CD14-positive monocyte (primary cell): ENCODE results near the gene SH3PXD2A. TPM values are rescaled to one million over a fixed set of nuclear protein-coding genes. Genes with fewer than 3 reads are reported as not detected.

ENCODE experiments used
- DNase-seq, 3 donors: peaks; one replicate each; pipeline ENCODE4 v3.0.0-alpha.2; 2011 to 2022
- H2AFZ ChIP-seq: 2 replicates; pipeline ENCODE4 v1.6.0; 2012; ENCODE audit warnings: mild to moderate bottlenecking, low read depth, low read length, inconsistent platforms; ENCODE audit not compliant: insufficient read depth, poor library complexity, severe bottlenecking
- H3K27ac ChIP-seq, 2 donors: 1 replicate in 1 of 2; 2 replicates in 1 of 2; pipeline ENCODE4 v1.5.1; 2012 to 2013; ENCODE audit warnings: low read length in 2 of 2, control low read depth in 1 of 2, inconsistent platforms in 1 of 2, low read depth in 1 of 2, mild to moderate bottlenecking in 1 of 2
- H3K27me3 ChIP-seq, 2 donors: one replicate each; pipeline versions ENCODE4 v1.6.0 to v1.6.1; 2011 to 2013; ENCODE audit warnings: low read length in 2 of 2; ENCODE audit not compliant: control insufficient read depth in 2 of 2, insufficient read depth in 2 of 2
- H3K36me3 ChIP-seq, 2 donors: replicated peaks in 1 of 2; 1 replicate in 1 of 2; 2 replicates in 1 of 2; pipeline versions ENCODE4 v1.5.1 to v1.6.1; 2012 to 2013; ENCODE audit warnings: low read length in 2 of 2, control low read depth in 1 of 2, inconsistent platforms in 1 of 2, mild to moderate bottlenecking in 1 of 2; ENCODE audit not compliant: insufficient read depth in 2 of 2, control insufficient read depth in 1 of 2
- H3K4me1 ChIP-seq, 2 donors: 1 replicate in 1 of 2; 2 replicates in 1 of 2; pipeline versions ENCODE4 v1.5.1 to v1.6.1; 2012 to 2013; ENCODE audit warnings: low read length in 2 of 2, control low read depth in 1 of 2, inconsistent platforms in 1 of 2, mild to moderate bottlenecking in 1 of 2, moderate library complexity in 1 of 2; ENCODE audit not compliant: insufficient read depth in 2 of 2, control insufficient read depth in 1 of 2
- H3K4me2 ChIP-seq: replicated peaks from 2 replicates; pipeline ENCODE3; 2012; ENCODE audit warnings: low read length, moderate library complexity, mild to moderate bottlenecking; ENCODE audit not compliant: poor library complexity, severe bottlenecking; ENCODE audit errors: extremely low read depth
- H3K4me3 ChIP-seq, 3 experiments: fragments of 200-600 bp in 1 of 3; sonication (generic) in 1 of 3; replicated peaks in 1 of 3; 1 replicate in 2 of 3; 2 replicates in 1 of 3; pipeline ENCODE4 v1.5.1; 2011 to 2013; ENCODE audit warnings: low read length in 3 of 3, mild to moderate bottlenecking in 3 of 3, control low read depth in 2 of 3, low read depth in 2 of 3, inconsistent platforms in 1 of 3, moderate library complexity in 1 of 3
- H3K79me2 ChIP-seq: 2 replicates; pipeline ENCODE4 v1.6.0; 2012; ENCODE audit warnings: mild to moderate bottlenecking, control low read depth, inconsistent platforms, low read length, moderate library complexity; ENCODE audit not compliant: insufficient read depth
- H3K9ac ChIP-seq: 2 replicates; pipeline ENCODE4 v1.6.0; 2017; ENCODE audit warnings: low read length, mild to moderate bottlenecking; ENCODE audit not compliant: insufficient read depth, poor library complexity, severe bottlenecking
- H3K9me3 ChIP-seq, 2 donors: replicated peaks in 1 of 2; 1 replicate in 1 of 2; 2 replicates in 1 of 2; pipeline versions ENCODE4 v1.5.1 to v1.6.1; 2012 to 2013; ENCODE audit warnings: low read length in 2 of 2, control low read depth in 1 of 2; ENCODE audit not compliant: control insufficient read depth in 1 of 2, insufficient read depth in 1 of 2
- H4K20me1 ChIP-seq: 2 replicates; pipeline ENCODE4 v1.6.0; 2012; ENCODE audit warnings: mild to moderate bottlenecking, low read length, control low read depth, moderate library complexity; ENCODE audit not compliant: insufficient read depth
- H3K27ac Mint-ChIP-seq, 7 donors: one replicate each; pipeline ENCODE4 v1.8.0; 2020; ENCODE audit warnings: mild to moderate bottlenecking in 7 of 7, mixed read lengths in 7 of 7, moderate library complexity in 6 of 7, inconsistent platforms in 2 of 7
- H3K27me3 Mint-ChIP-seq, 3 donors: one replicate each; pipeline ENCODE4 v1.8.0; 2021 to 2022; ENCODE audit warnings: low read depth in 3 of 3, mild to moderate bottlenecking in 3 of 3, mixed read lengths in 3 of 3, moderate library complexity in 3 of 3, inconsistent platforms in 1 of 3
- H3K36me3 Mint-ChIP-seq, 2 donors: one replicate each; pipeline ENCODE4 v1.8.0; 2020; ENCODE audit warnings: mixed read lengths in 2 of 2, inconsistent platforms in 1 of 2, mild to moderate bottlenecking in 1 of 2
- H3K4me1 Mint-ChIP-seq: one replicate; pipeline ENCODE4 v1.8.0; 2020; ENCODE audit warnings: mild to moderate bottlenecking, mixed read lengths
- H3K4me3 Mint-ChIP-seq, 2 donors: one replicate each; pipeline ENCODE4 v1.8.0; 2020; ENCODE audit warnings: mild to moderate bottlenecking in 2 of 2, mixed read lengths in 2 of 2, moderate library complexity in 1 of 2
- H3K9me3 Mint-ChIP-seq, 7 donors: one replicate each; pipeline ENCODE4 v1.8.0; 2020 to 2022; ENCODE audit warnings: mixed read lengths in 7 of 7, mild to moderate bottlenecking in 6 of 7, moderate library complexity in 6 of 7, inconsistent platforms in 2 of 7
- CTCF ChIP-seq: fragments of 200-600 bp; IDR thresholded peaks from one replicate; pipeline ENCODE4 v1.8.0; 2022; ENCODE audit warnings: antibody characterized with exemption, mild to moderate bottlenecking
- WGBS: methylation state at CpG from one replicate; pipeline ENCODE4 v1.1.5; 2013; ENCODE audit warnings: missing lambda C conversion rate; ENCODE audit not compliant: insufficient coverage; 5-methylcytosine and 5-hydroxymethylcytosine counted together
- intact Hi-C, 2 donors: fragments of 100-400 bp; cut with micrococcal nuclease; formaldehyde crosslinking; loops; one replicate each; pipeline versions ENCODE4 v1.15.0 to v1.15.1; 2023
- polyA plus RNA-seq, 3 donors: library from polyadenylated mRNA; depleted of rRNA in 1 of 3; unstranded in 2 of 3; stranded (reverse) in 1 of 3; fragments of 300-500 nt in 2 of 3; fragments of >200 nt in 1 of 3; fragmentation: Illumina TruSeq in 2 of 3; gene quantifications; 1 replicate in 2 of 3; 2 replicates in 1 of 3; pipeline ENCODE4 v1.2.3, GENCODE V29; 2012 to 2021

Gene SH3PXD2A
- polyA plus RNA-seq, 3 donors = 0.01 to 0.76 (median 0.05) TPM

DNA sequence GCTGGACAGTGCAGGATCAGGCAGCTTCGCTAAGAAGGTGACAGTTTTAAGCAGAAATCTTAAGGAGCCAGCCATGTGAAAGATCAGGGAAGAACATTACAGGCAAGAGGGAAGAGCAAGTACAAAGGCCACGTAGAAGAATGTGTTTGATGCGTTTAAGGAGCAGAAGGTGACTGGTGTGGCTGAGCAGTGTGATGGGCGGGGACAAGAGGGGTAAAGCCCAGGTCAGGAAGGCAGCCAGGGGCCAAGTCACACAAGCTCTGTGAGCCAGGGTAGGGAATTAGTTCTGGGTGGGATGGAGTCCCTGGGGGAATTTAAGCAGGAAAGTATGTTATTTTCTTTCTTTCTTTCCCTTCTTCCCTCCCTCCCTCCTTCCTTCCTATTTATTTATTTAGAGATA lies 166.9 kb downstream of the SH3PXD2A start:
- intact Hi-C loops = no loop called here
- no peaks in the 10 kb centered on the region for H3K79me2 ChIP-seq
- H3K27ac Mint-ChIP-seq = no peak overlapping the region

DNA sequence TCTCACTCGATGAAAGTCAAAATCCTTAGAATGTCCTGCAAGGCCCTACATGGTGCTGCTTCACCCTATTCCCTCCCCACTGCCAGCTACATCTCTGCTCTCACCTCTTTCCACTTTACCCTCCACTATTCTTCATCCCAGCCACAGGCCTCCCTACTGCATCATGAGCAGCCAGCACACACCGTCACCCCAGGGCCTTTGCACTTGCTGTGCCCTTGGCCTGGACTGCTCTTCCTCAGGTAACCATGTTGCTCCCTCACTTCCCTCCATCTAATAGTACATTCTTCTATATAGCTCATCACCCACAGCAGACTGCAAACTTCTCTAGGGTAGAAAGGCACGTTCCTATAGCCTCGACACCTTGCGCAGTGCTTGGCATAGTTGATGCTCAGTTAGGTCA lies 167.7 kb downstream of the SH3PXD2A start:
- Histone ChIP-seq H3K4me1 (peaks cover 3 to 4% of the 10 kb centered on the region in 2 donors), H3K4me3 (no peak overlapping the region), H3K36me3 (no peaks in the 10 kb centered on the region), H3K9ac (no peak overlapping the region), H3K9me3 (peaks cover 0 to 3% of the 10 kb centered on the region in 2 donors), H2AFZ (no peak overlapping the region), H3K4me2 (no peak overlapping the region), H3K79me2 (no peaks in the 10 kb centered on the region), H4K20me1 (no peaks in the 10 kb centered on the region), H3K27me3 (peaks cover 16 to 19% of the 10 kb centered on the region in 2 donors), H3K27ac (no peak overlapping the region)
- Mint-ChIP-seq H3K4me1 (no peaks in the 10 kb centered on the region), H3K9me3 (peaks cover 0 to 2% (median 0%) of the 10 kb centered on the region in 7 donors), H3K27me3 (peaks cover 29 to 38% (median 34%) of the 10 kb centered on the region in 3 donors), H3K36me3 (no peaks in the 10 kb centered on the region), H3K4me3 (no peak overlapping the region), H3K27ac (no peak overlapping the region)
- no peak for TF ChIP-seq CTCF
- DNase-seq = no peak
- intact Hi-C loops = loop anchor here in 1 of 2 donors (2.0 kb wide), 1 partner anchor 83 kb away; no protein-coding TSS in a partner anchor
- 96% methylated on average over 4 of the region's 5 CpGs for WGBS

More for the DNA sequence above, 166.9 kb downstream of the SH3PXD2A start:
- H3K9ac ChIP-seq = no peak overlapping the region
- TF ChIP-seq CTCF = no peak
- H3K4me3 ChIP-seq = no peak overlapping the region
- no peak overlapping the region for H2AFZ ChIP-seq
- Mint-ChIP-seq H3K27me3 (peaks cover 30 to 42% (median 39%) of the 10 kb centered on the region in 3 donors), H3K9me3 (peaks cover 0 to 5% (median 0%) of the 10 kb centered on the region in 7 donors), H3K4me1 (peaks cover 4% of the 10 kb centered on the region), H3K36me3 (peaks cover 1 to 2% of the 10 kb centered on the region in 2 donors), H3K4me3 (no peak overlapping the region)
- H3K27me3 ChIP-seq = peaks cover 22 to 25% of the 10 kb centered on the region in 2 donors
- peaks cover 9% of the 10 kb centered on the region in 2 donors for H3K4me1 ChIP-seq
- no peaks in the 10 kb centered on the region for H3K36me3 ChIP-seq
- peaks cover 0 to 7% of the 10 kb centered on the region in 2 donors for H3K9me3 ChIP-seq
- 90% methylated on average over 3 of the region's 4 CpGs for WGBS
- DNase-seq = no peak
- no peaks in the 10 kb centered on the region for H4K20me1 ChIP-seq
- no peak overlapping the region for H3K4me2 ChIP-seq
- no peak overlapping the region for H3K27ac ChIP-seq
